ENCODE measurements around the gene AGBL4.
"Not testable (repeated sequence)": the region's sequence is repeated elsewhere in the genome, so short reads cannot be mapped to it uniquely, and the experiment has no call there.

The AGBL4 gene

GRCh38 chr1:49340576-49340975, 683.2 kb downstream of the AGBL4 start:
- H3K27ac ChIP-seq, result no peak overlapping the region
- TF ChIP-seq ZFX (IDR thresholded peaks at IDR 0.05; ENCODE audit: borderline replicate concordance), result no peak

DNA sequence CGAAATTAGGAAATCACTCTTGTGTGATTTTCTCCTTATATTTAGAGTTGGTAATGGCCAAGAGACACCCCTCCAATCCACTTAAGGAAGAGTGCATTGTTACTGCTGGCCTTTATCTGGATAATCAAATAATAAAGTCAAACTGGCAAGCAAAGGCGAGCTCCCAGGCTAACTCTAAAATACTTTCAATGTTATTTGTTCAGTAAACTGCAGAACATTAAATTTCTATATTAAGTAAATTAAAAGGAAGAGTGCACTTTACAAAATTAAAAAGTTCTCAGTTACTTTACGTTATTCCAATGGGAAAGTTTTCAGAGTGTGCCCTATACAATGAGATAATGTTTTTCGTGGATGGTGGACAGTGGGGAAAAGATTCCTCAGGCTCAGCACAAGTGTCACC, 684.7 kb downstream of the AGBL4 start:
- no peak for TF ChIP-seq ZFX (IDR thresholded peaks at IDR 0.05; ENCODE audit: borderline replicate concordance)
- no peak overlapping the region for H3K27ac ChIP-seq

GRCh38 chr1:49337251-49337650, 686.5 kb downstream of the AGBL4 start:
- TF ChIP-seq CTCF (IDR thresholded peaks at IDR 0.05) (no peak), ZFX (IDR thresholded peaks at IDR 0.05; ENCODE audit: borderline replicate concordance) (no peak)

DNA sequence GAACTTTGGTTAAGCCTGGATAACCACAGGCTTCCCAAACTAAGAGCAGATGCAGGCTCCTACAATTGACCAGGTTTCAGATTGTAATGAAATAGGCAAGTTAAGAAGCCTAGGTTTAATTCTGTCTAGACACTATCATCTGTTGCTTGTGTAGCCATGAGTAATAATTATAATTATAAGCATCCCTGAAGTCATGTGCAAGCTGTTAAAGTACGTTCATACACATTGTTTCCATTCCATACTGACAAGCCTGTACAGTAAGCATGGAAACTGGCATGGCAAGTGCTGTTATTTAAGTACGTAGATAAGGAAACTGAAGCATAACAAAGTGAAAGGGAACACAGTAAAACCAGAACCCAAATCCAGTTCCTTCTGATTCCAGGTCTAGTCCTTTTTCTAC, 689.8 kb downstream of the AGBL4 start:
- TF ChIP-seq ZFX (IDR thresholded peaks at IDR 0.05; ENCODE audit: borderline replicate concordance), result no peak
- no peak for TF ChIP-seq CTCF (IDR thresholded peaks at IDR 0.05)

More at GRCh38 chr1:49337251-49337650, 686.5 kb downstream of the AGBL4 start:
- H3K27ac ChIP-seq, result no peak overlapping the region

DNA sequence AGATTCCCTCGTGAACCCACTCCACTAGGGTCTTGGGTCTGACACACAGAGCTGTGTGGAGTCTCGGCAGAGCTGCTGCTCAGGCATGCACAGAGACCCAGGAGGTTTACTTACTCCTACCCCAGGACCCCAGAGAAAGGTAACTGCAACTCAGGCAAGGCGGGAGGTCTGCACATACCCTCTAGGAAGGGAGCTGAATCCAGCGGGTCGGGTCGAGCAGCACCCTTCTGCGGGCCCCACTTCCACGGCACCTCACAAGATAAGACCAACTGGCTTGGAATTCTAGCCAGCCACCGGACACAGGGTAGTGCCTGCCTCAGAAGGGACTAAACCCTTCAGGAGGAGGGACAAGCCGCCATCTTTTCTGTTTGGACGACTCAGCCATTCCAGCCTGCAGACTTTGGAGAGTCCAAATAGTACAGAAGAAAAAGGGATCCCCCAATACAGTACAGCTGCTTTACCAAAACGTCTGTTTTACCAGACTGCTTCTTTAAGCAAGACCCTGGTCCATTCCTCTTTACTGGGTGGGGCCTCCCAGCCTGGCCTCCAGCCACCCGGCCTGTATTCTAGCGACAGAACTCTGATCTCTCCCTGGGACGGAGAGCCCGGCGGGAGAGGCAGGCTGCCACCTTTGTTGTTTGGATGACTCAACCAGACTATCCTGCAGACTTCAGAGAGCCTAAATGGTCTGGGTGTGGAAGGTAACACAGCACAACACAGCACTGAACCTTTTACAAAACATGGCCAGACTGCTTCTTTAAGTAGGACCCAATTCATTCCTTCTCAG, 692.5 kb downstream of the AGBL4 start:
- TF ChIP-seq ZFX (IDR thresholded peaks at IDR 0.05; ENCODE audit: borderline replicate concordance), result no peak
- no peak for TF ChIP-seq CTCF (IDR thresholded peaks at IDR 0.05)
- H3K27ac ChIP-seq, result no peak overlapping the region

More for the DNA sequence above, 689.8 kb downstream of the AGBL4 start:
- H3K27ac ChIP-seq, result no peak overlapping the region

- TF ChIP-seq CTCF (IDR thresholded peaks at IDR 0.05) (no peak), ZFX (IDR thresholded peaks at IDR 0.05; ENCODE audit: borderline replicate concordance) (no peak)
- H3K27ac ChIP-seq, result no peak overlapping the region
These were observed 699.7 kb downstream of the AGBL4 start for GRCh38 chr1:49323925-49324540.

DNA sequence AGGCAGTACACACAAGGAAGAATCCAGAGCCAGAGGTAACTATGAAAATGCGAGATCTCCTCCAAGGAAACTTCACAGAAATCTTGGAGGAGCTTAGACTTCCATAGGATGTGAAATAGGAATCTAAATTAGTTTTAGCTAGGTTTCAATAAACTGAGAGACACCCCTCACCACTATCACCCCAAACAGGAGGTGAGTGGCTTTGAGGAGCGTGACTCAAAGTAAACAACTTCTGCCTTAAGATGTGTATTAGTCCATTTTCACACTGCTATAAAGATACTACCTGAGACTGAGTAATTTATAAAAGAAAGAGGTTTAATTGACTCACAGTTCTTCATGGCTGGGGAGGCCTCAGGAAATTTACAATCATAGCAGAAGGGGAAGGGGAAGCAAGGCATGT, 703.3 kb downstream of the AGBL4 start:
- not testable (repeated sequence) for H3K27ac ChIP-seq

- TF ChIP-seq CTCF (IDR thresholded peaks at IDR 0.05) (no peak), ZFX (IDR thresholded peaks at IDR 0.05; ENCODE audit: borderline replicate concordance) (no peak)
These were observed 704.3 kb downstream of the AGBL4 start for GRCh38 chr1:49319426-49319963.

More at GRCh38 chr1:49319426-49319963, 704.3 kb downstream of the AGBL4 start:
- no peak overlapping the region for H3K27ac ChIP-seq

Data from 22Rv1 (cell line).